GM20431 (cell line): ENCODE data around the gene NRG3.

Source experiments
- in situ Hi-C: fragments of 300-500 bp; cut with MseI, MboI; formaldehyde crosslinking; loops from one replicate; pipeline ENCODE4 v1.15.0; 2020; ENCODE audit warnings: low sequenced_read_pairs; ENCODE audit not compliant: unreplicated experiment

Gene NRG3

DNA sequence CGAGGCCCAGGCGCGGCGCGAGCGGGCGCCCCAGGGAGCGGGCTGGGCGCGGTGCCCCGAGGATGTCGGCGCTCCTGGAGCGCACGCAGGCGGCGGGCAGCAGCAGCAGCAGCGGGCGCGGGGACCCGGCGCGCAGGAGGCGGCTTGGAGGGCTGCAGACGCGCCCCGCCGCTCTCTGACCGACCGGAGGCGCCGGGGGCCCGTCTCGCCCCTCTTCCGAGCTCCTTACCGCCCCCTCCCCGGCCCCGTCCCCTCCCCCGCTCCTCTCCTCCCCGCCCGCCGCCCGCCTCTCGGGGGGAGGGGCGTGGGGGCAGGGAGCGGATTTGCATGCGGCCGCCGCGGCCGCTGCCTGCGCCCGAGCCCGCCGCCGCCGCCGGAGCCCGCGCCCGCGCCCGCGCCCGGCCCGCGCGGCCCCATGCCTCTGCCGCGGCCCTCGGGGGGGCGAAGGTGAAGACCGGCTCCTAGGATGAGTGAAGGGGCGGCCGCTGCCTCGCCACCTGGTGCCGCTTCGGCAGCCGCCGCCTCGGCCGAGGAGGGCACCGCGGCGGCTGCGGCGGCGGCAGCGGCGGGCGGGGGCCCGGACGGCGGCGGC is at the start of gene NRG3:
Gene NRG3, plus strand, starts transcription at position 320 of the 592 bp plus-strand sequence.
- in situ Hi-C loops: no loop called here

DNA sequence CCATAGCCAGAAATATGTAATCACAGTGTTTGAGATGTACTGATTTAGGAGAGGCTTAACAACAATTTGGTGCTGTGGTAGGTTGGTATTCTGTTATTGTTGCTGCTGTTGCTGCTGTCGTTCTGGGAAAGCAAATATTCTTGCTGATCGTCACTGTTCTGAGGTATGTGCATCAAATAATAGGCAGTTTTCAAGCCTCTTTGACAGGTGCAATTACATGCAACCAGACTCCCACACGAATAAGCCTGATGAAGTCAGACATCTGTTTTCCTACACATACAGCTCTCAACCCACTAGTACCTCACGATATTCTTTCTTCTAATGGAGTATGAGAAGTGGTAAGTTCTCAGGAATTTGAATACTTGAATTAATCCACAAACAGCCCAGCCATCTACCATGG is 46.7 kb upstream of the NRG3 start:
- in situ Hi-C loops: no loop called here

DNA sequence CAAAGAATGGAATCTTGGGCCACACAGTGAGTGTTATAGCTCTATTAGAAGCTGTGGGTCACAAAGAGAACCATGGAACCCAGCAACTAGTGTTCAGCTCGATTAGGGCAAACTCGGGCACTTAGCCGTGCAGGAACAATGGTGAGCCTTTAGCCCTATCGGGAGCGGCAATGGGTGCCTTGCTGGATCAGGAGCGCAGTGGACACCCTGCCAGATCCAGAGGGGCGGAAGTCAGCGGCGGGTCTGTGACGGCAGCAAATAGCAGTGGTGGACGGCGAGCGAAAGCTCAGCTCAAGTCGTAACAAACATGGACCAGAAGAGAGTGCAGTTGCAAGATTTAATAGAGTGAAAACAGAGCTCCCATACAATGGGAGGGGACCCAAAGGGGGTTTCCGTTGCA is 43.9 kb upstream of the NRG3 start:
- in situ Hi-C loops: no loop called here

DNA sequence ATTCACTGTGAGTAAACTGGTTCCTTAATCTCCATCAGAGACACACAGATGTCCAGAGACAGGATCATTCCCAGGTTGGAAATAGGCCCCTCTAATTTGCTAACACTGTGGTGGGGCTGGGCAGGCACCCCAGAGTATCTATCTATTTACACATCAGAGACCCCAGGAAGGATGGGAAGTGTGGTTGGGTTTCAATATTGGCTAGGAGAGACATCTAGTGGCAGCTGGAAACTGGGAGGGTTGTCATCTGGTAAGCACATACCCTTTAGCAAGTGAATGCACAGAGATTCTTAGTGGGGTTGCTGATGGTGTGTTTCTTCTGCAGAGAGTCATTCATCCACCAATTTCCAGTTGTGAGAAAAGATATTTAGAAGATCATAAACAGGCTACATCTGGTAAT is 36.0 kb upstream of the NRG3 start:
- in situ Hi-C loops: no loop called here

DNA sequence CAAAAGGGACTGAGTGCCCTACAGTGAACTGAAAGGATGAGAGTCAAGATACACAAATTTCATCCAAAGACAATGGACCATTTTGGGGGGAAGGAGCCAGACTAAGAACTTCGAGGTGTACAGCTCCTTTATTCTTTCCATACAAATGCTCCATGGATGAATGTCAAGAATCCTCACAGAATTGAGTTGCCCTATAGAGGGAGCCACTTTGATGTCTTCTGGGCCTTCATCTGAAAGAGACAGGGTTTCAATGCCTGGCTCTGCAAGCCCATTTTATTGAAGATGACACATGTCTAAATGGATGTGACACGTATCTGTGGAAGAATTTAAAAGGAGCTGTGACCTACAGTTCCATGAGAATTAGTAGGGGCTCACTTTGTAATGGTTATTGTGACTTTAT is 32.0 kb upstream of the NRG3 start:
- in situ Hi-C loops: no loop called here

DNA sequence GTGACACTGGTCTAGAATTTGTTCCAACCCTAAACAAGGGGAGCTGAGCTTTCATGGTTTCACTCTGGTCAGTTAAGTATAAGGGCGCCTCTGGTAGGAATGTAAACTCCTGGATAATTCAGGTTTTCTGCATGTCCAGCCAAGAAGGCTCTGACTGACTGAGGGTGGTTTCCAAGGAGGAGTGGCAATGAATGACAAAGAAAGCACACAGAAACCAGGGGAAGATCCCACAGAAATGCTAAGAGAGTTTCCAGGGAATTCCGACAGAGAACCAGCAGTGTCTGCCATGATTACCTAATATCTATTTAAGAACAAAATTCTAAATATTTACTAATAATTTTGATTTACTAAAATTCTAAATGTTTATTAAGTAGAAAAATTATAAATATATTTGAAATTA is 27.3 kb upstream of the NRG3 start:
- in situ Hi-C loops: no loop called here

DNA sequence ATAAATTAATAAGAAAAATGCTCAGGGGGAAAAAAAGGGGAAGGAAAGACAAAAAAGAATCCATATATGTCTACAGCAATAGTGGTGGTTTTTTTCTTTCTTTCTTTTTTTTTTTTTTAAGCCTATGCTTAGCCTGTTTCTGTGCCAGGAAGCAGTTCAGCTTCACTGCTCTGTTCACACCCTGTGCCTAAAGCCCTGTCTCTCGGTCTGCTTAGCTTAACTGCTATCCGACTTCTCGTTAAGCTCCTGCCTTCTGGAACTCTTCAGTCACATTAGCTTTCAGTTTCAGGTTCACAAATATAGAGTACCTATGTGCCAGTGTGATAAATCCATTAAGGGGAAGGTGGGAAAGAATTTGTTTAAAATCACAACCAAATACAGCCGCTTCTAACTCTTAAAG is 26.5 kb upstream of the NRG3 start:
- in situ Hi-C loops: no loop called here

DNA sequence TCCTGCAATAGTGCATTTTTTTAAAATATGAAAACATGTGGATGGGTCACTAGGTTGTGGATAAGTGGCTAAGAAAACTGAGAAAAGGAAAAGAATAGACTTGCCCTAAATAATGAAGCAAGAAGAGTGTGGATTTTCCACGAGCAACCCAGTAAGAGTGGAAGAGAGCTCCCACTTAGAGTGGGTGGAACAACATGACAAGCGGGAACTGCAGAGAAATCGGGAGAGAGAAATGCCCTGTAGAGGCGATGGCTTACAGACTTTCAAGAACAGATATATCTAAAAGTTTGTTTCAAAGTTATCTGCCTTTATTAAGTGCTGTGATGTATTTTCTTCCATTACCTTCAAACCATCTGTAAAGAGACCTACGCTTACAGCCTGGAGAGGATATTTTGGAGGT is 26.1 kb upstream of the NRG3 start:
- in situ Hi-C loops: no loop called here

DNA sequence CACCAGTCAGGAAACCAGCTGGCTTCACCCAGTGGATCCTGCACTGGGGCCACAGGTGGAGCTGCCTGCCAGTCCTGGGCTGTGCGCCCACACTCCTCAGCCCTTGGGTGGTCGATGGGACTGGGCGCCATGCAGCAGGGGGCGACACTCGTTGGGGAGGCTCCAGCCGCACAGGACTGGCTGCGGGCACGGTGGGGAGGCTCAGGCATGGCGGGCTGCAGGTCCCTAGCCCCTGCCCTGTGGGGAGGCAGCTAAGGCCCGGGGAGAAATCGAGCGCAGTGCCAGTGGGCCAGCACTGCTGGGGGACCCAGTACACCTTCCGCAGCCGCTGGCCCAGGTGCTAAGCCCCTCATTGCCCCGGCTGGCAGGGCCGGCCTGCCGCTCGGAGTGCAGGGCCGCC is 12.4 kb upstream of the NRG3 start:
- in situ Hi-C loops: no loop called here

DNA sequence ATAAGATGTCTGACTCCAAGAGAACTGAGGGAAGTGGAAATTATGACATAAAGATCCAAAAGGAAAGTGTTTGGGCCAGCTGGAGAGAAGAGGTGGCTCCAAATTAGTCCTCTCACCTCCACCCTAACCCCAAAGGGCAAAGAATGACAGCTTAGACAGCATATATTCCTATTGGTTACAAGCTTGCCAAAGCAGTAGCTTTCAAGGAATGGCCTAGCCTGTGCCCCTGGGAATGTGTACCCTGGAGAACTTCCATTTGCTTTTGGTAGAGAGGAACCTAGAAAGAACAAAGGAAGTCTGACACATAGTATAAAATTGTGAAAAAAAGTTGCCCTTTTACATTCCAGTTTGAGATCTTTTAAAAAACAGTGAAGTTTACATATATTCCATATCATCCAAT is 11.2 kb upstream of the NRG3 start:
- in situ Hi-C loops: no loop called here

DNA sequence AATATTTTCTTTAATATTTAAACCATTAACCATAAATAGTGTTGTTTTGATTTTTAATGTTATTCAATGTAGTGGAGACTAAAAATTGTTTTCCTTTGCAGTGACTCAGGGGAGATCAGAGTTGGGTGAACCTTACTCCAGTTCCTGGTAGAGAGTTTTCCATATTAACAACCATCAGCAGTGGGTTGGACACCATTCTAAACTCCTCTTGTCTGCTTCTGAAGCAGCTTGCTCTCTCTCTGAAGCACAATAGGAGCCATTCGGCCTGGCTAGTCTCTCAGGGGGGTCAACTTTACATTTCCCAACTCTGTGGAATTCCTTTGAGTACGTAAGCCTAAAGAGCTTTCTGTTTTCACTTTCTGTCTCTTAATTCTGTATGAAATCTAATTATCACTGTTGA is 9.4 kb upstream of the NRG3 start:
- in situ Hi-C loops: no loop called here

DNA sequence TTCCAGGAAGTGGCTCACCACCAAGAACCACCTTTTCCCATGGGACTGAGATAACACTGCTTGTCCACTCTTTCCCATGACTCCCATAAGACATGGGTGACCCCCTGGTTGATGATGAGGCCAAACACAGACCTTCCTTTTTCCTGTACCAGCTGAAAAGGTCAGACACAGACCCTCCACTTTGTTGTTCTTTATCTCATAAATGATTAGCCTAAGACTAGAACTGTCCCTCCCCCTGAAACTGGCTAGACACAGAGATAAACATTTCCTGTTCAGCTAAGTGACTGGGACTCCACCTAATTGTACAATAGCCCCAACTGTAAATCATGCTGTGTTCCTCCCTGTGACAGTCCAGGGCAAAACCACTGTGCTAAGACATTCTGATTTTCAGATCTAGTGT is 8.2 kb upstream of the NRG3 start:
- in situ Hi-C loops: no loop called here

DNA sequence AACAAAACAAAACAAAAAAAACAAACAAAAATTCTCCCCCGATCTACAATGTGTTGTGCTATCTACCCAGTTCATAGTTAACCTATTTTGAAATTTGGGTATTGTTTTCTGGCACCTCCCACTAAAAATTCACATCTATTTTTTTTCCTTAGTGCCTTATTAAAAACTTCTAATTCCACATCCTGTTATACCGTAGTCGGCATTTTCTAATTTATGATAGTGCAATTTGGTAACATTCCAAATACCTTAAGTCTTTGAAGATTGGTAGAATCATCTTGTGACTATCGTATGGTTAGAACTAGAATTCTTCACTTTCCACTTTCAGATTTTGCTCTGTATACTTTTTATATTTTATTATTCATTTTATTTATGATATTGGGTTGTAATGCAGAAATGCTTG is 4.5 kb upstream of the NRG3 start:
- in situ Hi-C loops: no loop called here

DNA sequence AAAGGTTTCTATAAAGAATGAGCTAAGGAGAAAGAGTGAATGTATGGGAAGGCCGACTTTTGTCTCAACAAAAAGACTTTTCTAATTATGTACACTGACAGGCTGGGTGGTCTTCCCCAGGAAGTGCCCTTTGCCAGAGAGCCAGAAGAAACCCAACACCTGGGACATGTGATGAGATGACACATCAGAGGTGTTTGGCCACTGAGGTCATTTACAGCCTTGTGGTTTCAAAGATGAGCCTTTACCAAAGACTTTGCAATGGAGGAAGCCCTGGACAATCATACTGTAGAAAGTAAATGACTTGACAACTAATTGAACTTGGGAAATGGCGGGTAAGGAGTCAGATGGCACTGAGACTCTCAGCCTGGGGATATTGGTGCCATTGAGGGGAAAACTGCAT is 3.4 kb upstream of the NRG3 start:
- in situ Hi-C loops: no loop called here

DNA sequence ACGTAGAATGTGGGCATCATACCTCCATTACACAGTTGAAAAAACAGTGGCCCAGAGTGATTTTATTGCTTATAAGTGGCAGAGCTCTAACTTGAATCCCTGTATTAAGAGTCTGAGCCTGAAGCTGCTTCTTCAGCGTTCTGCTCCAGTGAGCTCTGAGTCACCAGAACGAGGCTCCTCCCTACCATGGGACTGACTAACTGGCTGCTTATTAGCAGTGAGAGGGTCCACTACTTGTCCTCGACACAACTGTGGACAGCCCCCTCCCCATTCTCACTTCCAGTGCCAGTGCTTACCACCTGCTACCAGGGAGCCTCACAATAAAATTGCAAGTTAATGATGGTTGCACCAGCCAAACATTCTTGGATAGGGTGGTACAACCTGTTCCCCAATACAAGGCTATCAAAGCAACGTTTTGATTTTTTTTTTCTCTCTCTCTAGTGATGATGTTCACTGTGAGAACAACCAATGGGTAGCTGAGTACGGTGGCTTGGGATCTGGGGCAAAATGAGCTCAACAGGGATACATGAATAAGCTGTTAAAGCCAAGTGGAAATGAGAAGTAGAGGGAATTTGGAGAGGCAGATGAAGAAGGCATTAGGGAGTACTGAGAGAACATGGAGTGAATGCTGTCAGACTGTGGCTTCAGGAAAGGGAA is 2.7 kb upstream of the NRG3 start:
- in situ Hi-C loops: no loop called here

DNA sequence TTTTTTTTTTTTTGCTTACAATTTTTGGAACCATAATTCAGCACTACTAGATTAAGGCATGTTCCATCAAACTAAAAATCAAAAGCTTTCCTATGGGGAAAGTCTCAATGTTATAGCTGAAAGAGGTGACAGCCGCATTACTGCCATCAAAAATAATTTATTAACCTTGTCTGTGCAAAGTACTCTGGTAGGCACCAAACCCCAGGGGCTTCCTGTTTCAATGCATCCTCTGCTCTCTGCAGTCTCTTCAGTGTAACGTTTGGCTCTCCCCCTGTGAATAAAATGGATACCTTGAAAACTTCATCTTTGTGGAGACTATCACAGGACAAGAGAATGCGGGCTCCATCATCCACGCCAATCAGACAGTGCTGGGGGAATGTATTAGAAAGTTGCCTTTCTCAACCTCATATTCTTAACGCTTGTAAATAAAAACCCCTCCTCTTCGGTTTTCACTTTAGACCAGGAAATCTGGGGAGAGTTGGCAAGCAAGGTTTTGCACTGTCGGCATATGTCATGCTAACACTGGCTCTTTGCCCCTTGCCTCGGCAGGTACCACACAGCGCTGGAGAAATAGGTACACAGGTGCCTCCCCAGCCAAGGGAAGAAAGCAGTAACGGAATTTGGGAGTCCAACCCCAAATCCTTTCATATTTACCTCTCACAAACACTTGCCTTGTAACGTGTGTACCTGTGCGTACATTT is 1.6 kb upstream of the NRG3 start:
- in situ Hi-C loops: no loop called here

DNA sequence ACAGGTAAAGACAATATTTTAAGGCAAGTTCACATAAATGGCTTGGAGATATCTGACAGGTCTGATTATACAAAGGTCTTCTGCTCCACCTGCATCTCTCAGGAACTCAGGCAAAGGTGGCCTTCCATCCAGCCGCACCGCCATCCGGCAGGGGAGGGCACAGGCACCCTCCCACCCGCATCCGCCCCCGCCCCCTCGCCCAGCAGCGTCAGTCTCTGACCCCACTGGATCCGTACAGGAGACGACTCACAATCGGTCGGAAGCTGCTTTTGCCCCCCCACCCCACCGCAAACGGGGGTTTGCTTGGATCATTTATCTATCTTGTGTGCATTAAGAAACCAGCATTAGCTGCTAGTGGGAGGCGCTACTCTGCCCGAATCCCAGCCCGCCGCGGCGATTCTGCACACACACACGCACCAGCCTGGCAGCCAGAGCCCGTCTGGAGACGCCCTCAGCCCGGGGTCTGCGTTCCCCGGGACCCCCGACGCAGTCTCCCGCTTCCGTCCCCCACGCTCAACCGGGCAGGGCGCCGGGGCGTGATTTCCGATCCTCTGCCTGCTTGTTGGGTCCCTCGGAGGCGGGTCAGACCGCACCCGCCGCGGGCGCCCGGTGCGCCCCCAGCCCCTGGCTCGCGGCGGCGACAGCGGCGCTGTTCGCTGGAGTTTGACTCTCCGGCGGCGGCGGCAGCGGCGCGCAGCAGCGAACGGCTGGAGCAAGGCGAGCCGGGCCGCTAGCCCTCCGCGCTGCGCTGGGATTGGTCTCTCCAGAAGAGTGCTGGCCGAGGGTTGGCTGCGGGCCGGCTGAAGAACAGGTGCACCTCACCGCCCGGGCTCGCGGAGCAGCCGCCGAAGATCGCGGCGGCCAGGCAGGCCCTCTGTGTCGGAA is 820 bp upstream of the NRG3 start:
- in situ Hi-C loops: no loop called here

DNA sequence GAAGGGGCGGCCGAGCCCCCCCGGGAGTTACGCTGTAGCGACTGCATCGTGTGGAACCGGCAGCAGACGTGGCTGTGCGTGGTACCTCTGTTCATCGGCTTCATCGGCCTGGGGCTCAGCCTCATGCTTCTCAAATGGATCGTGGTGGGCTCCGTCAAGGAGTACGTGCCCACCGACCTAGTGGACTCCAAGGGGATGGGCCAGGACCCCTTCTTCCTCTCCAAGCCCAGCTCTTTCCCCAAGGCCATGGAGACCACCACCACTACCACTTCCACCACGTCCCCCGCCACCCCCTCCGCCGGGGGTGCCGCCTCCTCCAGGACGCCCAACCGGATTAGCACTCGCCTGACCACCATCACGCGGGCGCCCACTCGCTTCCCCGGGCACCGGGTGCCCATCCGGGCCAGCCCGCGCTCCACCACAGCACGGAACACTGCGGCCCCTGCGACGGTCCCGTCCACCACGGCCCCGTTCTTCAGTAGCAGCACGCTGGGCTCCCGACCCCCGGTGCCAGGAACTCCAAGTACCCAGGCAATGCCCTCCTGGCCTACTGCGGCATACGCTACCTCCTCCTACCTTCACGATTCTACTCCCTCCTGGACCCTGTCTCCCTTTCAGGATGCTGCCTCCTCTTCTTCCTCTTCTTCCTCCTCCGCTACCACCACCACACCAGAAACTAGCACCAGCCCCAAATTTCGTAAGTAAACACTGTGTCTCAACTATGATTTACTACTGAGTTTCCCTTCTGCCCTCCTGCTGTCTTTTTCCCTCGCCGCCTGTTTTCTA is 666 bp downstream of the NRG3 start:
- in situ Hi-C loops: no loop called here

DNA sequence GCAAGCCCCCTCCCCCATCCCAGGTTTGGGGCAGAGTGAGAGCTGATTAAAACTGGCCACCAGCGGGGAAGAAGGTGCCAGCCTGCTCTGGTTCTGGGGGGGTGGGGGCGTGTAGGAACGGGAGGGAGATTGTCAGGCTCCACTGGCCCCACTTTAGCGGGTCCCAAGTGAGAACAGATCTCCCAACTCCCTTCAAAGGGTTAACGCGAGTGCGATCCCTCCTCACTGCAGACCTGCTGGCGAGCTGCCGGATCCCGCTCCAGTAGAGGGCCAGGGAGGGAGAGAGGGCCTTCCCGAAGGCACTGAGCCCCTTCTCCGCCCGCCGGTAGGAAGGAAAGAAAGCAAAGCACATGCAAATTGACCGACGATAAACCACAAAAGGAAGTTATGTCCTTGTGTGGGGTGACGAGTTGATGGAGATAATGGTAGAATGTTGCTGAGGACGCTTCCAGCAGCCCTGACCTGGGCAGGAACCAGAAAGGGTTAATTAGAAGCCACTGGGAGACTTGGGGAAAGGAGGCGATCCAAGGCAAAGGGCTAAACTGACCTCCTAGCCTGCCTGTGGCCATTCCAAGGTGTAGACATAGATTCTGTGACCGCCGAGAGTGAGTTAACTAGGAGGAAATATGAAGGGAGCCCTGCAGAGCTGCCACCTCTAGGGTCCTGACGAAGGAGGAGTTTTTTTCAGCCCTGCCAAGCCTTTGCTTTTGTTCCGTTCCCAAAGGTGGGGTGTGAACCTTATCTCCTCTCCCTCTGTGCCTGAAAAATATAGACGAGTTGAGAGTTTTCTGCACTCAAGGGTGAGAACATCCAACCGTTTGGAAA is 1.5 kb downstream of the NRG3 start:
- in situ Hi-C loops: no loop called here
